ENCODE results near the gene SPATA7. TPM values are rescaled to one million over a fixed set of nuclear protein-coding genes. Genes with fewer than 3 reads are reported as not detected.

SPATA7 gene
- total and polyA plus RNA-seq, 12 donors = 10.1 to 34.1 (median 15.0) TPM

- no peak overlapping the region for H3K27ac ChIP-seq
- no peaks in the 10 kb centered on the region for H3K4me1 ChIP-seq (replicated peaks in 1 of 2)
- H3K27me3 ChIP-seq = no peaks in the 10 kb centered on the region
- no peaks in the 10 kb centered on the region for H3K9me3 ChIP-seq (replicated peaks in 1 of 3)
- no peak overlapping the region for H3K4me3 ChIP-seq
- 91 to 98% (median 95%) methylated on average over 2 of the region's 2 CpGs for WGBS, 4 donors
- intact Hi-C loops (cut with DNase I) = no loop called here
- no peak for TF ChIP-seq CTCF (IDR thresholded peaks at IDR 0.05)
- no peak for TF ChIP-seq POLR2A (IDR thresholded peaks at IDR 0.05)
- H3K36me3 ChIP-seq (replicated peaks in 1 of 2) = peaks cover 0 to 22% of the 10 kb centered on the region in 2 donors
- DNase-seq = no peak
These were observed 53.6 kb downstream of the SPATA7 start for GRCh38 chr14:88439088-88439487.

- no peak overlapping the region for H3K27ac ChIP-seq
- H3K9me3 ChIP-seq (replicated peaks in 1 of 3) = no peaks in the 10 kb centered on the region
- no peak overlapping the region for H3K4me3 ChIP-seq
- DNase-seq = no peak
- intact Hi-C loops (cut with DNase I) = no loop called here
- no peaks in the 10 kb centered on the region for H3K36me3 ChIP-seq (replicated peaks in 1 of 2)
- TF ChIP-seq POLR2A (IDR thresholded peaks at IDR 0.05) = no peak
- TF ChIP-seq CTCF (IDR thresholded peaks at IDR 0.05) = no peak
- 92 to 96% (median 95%) methylated on average over 4 of the region's 4 CpGs for WGBS, 4 donors
- no peaks in the 10 kb centered on the region for H3K4me1 ChIP-seq (replicated peaks in 1 of 2)
- no peaks in the 10 kb centered on the region for H3K27me3 ChIP-seq
These were observed 66.8 kb downstream of the SPATA7 start for GRCh38 chr14:88452231-88452630.

- no peak for TF ChIP-seq CTCF (IDR thresholded peaks at IDR 0.05)
- no peak for TF ChIP-seq POLR2A (IDR thresholded peaks at IDR 0.05)
- WGBS, 4 donors = 45 to 63% (median 62%) methylated on average over 2 of the region's 2 CpGs
- Histone ChIP-seq H3K9me3 (replicated peaks in 1 of 3) (no peaks in the 10 kb centered on the region), H3K4me3 (no peak overlapping the region), H3K27ac (no peak overlapping the region), H3K36me3 (replicated peaks in 1 of 2) (no peaks in the 10 kb centered on the region), H3K4me1 (replicated peaks in 1 of 2) (no peaks in the 10 kb centered on the region), H3K27me3 (no peaks in the 10 kb centered on the region)
- intact Hi-C loops (cut with DNase I) = no loop called here
- no peak for DNase-seq
These were observed 69.4 kb downstream of the SPATA7 start for GRCh38 chr14:88454886-88455285.

- intact Hi-C loops (cut with DNase I) = no loop called here
- peaks cover 0 to 4% of the 10 kb centered on the region in 2 donors for H3K4me1 ChIP-seq (replicated peaks in 1 of 2)
- peak in 1 of 7 donors; percentile 16 for DNase-seq
- TF ChIP-seq CTCF (IDR thresholded peaks at IDR 0.05) = peak in 4 of 6 experiments; percentile 19 to 35 (median 33)
- no peak for TF ChIP-seq POLR2A (IDR thresholded peaks at IDR 0.05)
- H3K9me3 ChIP-seq (replicated peaks in 1 of 3) = no peaks in the 10 kb centered on the region
- no peaks in the 10 kb centered on the region for H3K27me3 ChIP-seq
- no peak overlapping the region for H3K4me3 ChIP-seq
- H3K36me3 ChIP-seq (replicated peaks in 1 of 2) = peaks cover 0 to 8% of the 10 kb centered on the region in 2 donors
- 85 to 87% (median 86%) methylated on average over 4 of the region's 4 CpGs for WGBS, 4 donors
- no peak overlapping the region for H3K27ac ChIP-seq
These were observed 77.9 kb downstream of the SPATA7 start for GRCh38 chr14:88463318-88463717.

All from adrenal gland (tissue), 12 donors.